K562 (cell line): ENCODE data around the gene SGK1. TPM values are rescaled to one million over a fixed set of nuclear protein-coding genes. Genes with fewer than 3 reads are reported as not detected.

Experiments
- CXXC5 ChIP-seq: fragments of 250-450 bp; sonication (Bioruptor Pico); IDR thresholded peaks from 2 replicates; pipeline ENCODE4 v1.8.0; 2022; ENCODE audit warnings: inconsistent platforms, mild to moderate bottlenecking, moderate library complexity
- ESRRA ChIP-seq: fragments of 450-650 bp; IDR thresholded peaks from 2 replicates; pipeline ENCODE4 v1.6.1; 2014; ENCODE audit warnings: low read depth, mild to moderate bottlenecking, moderate library complexity, borderline replicate concordance
- FOSL1 ChIP-seq: fragments of 200-800 bp; sonication (Bioruptor generic); conservative IDR thresholded peaks from 2 replicates; pipeline ENCODE4 v1.6.1; 2016; ENCODE audit warnings: missing genetic modification characterization, missing compliant biosample characterization
- FOXK1 ChIP-seq: sonication (generic); formaldehyde crosslinking; IDR thresholded peaks from 2 replicates; pipeline ENCODE4 v1.8.0; 2022; ENCODE audit warnings: missing genetic modification reagents, mild to moderate bottlenecking, borderline replicate concordance
- GATAD2B ChIP-seq: fragments of 450-650 bp; IDR thresholded peaks from 2 replicates; pipeline ENCODE4 v1.6.1; 2017; ENCODE audit warnings: mild to moderate bottlenecking, borderline replicate concordance
- HMBOX1 ChIP-seq: sonication (generic); IDR thresholded peaks from 2 replicates; pipeline ENCODE4 v1.6.1; 2016
- HNRNPLL ChIP-seq: fragments of 200-400 bp; formaldehyde crosslinking; IDR thresholded peaks from 2 replicates; pipeline ENCODE4 v1.6.1; 2017; ENCODE audit warnings: low read length, low read depth, mild to moderate bottlenecking; ENCODE audit not compliant: poor library complexity, severe bottlenecking
- KLF16 ChIP-seq: IDR thresholded peaks from 2 replicates; pipeline ENCODE4 v1.6.1; 2016; ENCODE audit warnings: antibody characterized with exemption
- MBD2 ChIP-seq: sonication (generic); IDR thresholded peaks from 2 replicates; pipeline ENCODE4 v1.6.1; 2016; ENCODE audit warnings: low read depth, borderline replicate concordance
- MTA2 ChIP-seq: fragments of 450-650 bp; IDR thresholded peaks from 2 replicates; pipeline ENCODE4 v1.6.1; 2016; ENCODE audit warnings: low read depth
- PBX2 ChIP-seq, 2 experiments: IDR thresholded peaks in 1 of 2; conservative IDR thresholded peaks in 1 of 2; 2 replicates each; pipeline ENCODE4 v1.6.1; 2016; ENCODE audit warnings: low read depth in 2 of 2, mild to moderate bottlenecking in 1 of 2, missing compliant biosample characterization in 1 of 2, missing genetic modification characterization in 1 of 2, moderate library complexity in 1 of 2
- PYGO2 ChIP-seq: fragments of 450-650 bp; IDR thresholded peaks from 2 replicates; pipeline ENCODE4 v1.6.1; 2016; ENCODE audit warnings: mild to moderate bottlenecking, missing genetic modification characterization, moderate library complexity, missing compliant biosample characterization
- TCF7 ChIP-seq: sonication (generic); IDR thresholded peaks from 2 replicates; pipeline ENCODE4 v1.6.1; 2016; ENCODE audit warnings: antibody characterized with exemption, borderline replicate concordance
- WHSC1 ChIP-seq: IDR thresholded peaks from one replicate; pipeline ENCODE4 v1.6.1; 2012; ENCODE audit warnings: low read length, control low read depth, inconsistent platforms
- ZBTB7A ChIP-seq: IDR thresholded peaks from 2 replicates; pipeline ENCODE4 v1.6.1; 2011; ENCODE audit warnings: low read depth, mild to moderate bottlenecking, low read length, moderate library complexity, borderline replicate concordance; ENCODE audit not compliant: control insufficient read depth
- ZC3H8 ChIP-seq: fragments of 450-650 bp; IDR thresholded peaks from 2 replicates; pipeline ENCODE4 v1.6.1; 2017
- ZNF121 ChIP-seq: sonication (generic); formaldehyde crosslinking; conservative IDR thresholded peaks from 2 replicates; pipeline ENCODE4 v1.8.0; 2022; ENCODE audit warnings: missing genetic modification reagents
- ZNF507 ChIP-seq: conservative IDR thresholded peaks from 2 replicates; pipeline ENCODE4 v1.6.1; 2017; ENCODE audit warnings: missing genetic modification characterization, missing compliant biosample characterization
- ZNF766 ChIP-seq: fragments of 200-800 bp; sonication (Bioruptor generic); conservative IDR thresholded peaks from 2 replicates; pipeline ENCODE4 v1.6.1; 2016; ENCODE audit warnings: missing genetic modification characterization, missing compliant biosample characterization
- polyA plus RNA-seq, 8 experiments: library from polyadenylated mRNA; depleted of rRNA in 4 of 8; stranded (reverse) in 5 of 8; unstranded in 3 of 8; fragments of >200 nt; fragmentation: Nextera tagmentation in 2 of 8; fragmentation: Illumina TruSeq in 1 of 8; extraction: Ambion mirVana in 2 of 8; extraction: Trizol in 1 of 8; gene quantifications; 2 replicates each; pipeline versions ENCODE4 v1.2.1 to v1.2.3, GENCODE V29; 2011 to 2014; ENCODE audit warnings: inconsistent platforms in 1 of 8, missing spikeins in 1 of 8
- total RNA-seq, 7 experiments: library from RNA; depleted of rRNA in 6 of 7; stranded (reverse); fragments of >200 nt in 6 of 7; fragmentation: Illumina TruSeq in 2 of 7; extraction: Trizol in 2 of 7; gene quantifications; 2 replicates each; pipeline versions ENCODE4 v1.2.1 to v1.2.3, GENCODE V29; 2011 to 2021; ENCODE audit warnings: low replicate concordance in 1 of 7

Gene SGK1
- total and polyA plus RNA-seq, 9 of the 15 experiments (the other 6 are each of a cell fraction or from before 2014, with no cell fraction given), result 3.5 to 7.2 (median 3.9) TPM

- TF ChIP-seq WHSC1, result no peak
- no peak for TF ChIP-seq TCF7
- TF ChIP-seq MBD2, result no peak
- TF ChIP-seq CXXC5 (CRISPR knock-in tag), result peak; percentile 34; the same call in 1 of the 2 replicates
- peak; percentile 73 for TF ChIP-seq ZNF766 (CRISPR knock-in tag)
- TF ChIP-seq ESRRA, result peak; percentile 97
- TF ChIP-seq HMBOX1, result peak; percentile 97
- TF ChIP-seq GATAD2B, result peak; percentile 73
- TF ChIP-seq HNRNPLL, result peak; percentile 57
- no peak for TF ChIP-seq ZBTB7A
- TF ChIP-seq PBX2 (CRISPR knock-in tag; IDR thresholded peaks at IDR 0.05; ENCODE audit: low read depth), result no peak
- TF ChIP-seq PBX2 (tag; conservative IDR thresholded peaks at IDR 0.05; ENCODE audit: low read depth), result no peak
- TF ChIP-seq MTA2, result peak; percentile 68
- TF ChIP-seq PYGO2 (tag), result no peak
- peak; percentile 53 for TF ChIP-seq FOSL1 (tag)
- TF ChIP-seq ZC3H8, result no peak
- TF ChIP-seq ZNF121 (CRISPR knock-in tag), result no peak
- peak; percentile 62; the same call in 1 of the 2 replicates for TF ChIP-seq KLF16
- no peak for TF ChIP-seq ZNF507
- no peak for TF ChIP-seq FOXK1 (CRISPR knock-in tag)
Measured at GRCh38 chr6:134315189-134315588, 2.7 kb downstream of the SGK1 start (continued).
